HG02798 (cell line): Measurements from ENCODE around the gene SUSD2.
"Not testable (repeated sequence)": the region's sequence is repeated elsewhere in the genome, so short reads cannot be mapped to it uniquely, and the experiment has no call there.

Source experiments
- ATAC-seq: cut with Tn5 transposase; IDR thresholded peaks from one replicate; pipeline ENCODE4 v1.9.1; 2021; ENCODE audit warnings: mild to moderate bottlenecking; ENCODE audit not compliant: unreplicated experiment, poor library complexity

SUSD2 gene

GRCh38 chr22:24236656-24237055, 55.4 kb downstream of the SUSD2 start:
- no peak for ATAC-seq

GRCh38 chr22:24238101-24238694, 56.9 kb downstream of the SUSD2 start:
- ATAC-seq: not testable (repeated sequence)
